GM10266 (cell line): Measurements from ENCODE around the gene S100A6.

ENCODE experiments used
- DNase-seq: peaks from one replicate; pipeline ENCODE4 v3.0.0; 2012; ENCODE audit errors: extremely low spot score
- CTCF ChIP-seq: IDR thresholded peaks from 2 replicates; pipeline ENCODE4 v1.5.1; 2012; ENCODE audit warnings: mild to moderate bottlenecking, low read depth; ENCODE audit not compliant: control insufficient read depth, insufficient read depth; ENCODE audit errors: missing control alignments

S100A6 gene

GRCh38 chr1:153519242-153519641 lies 16.5 kb downstream of the S100A6 start:
- no peak for TF ChIP-seq CTCF
- no peak for DNase-seq

- TF ChIP-seq CTCF = no peak
- DNase-seq = no peak
Measured at GRCh38 chr1:153515504-153516394, 20.0 kb downstream of the S100A6 start.

GRCh38 chr1:153513666-153514065 lies 22.1 kb downstream of the S100A6 start:
- no peak for DNase-seq
- TF ChIP-seq CTCF = no peak

GRCh38 chr1:153513023-153513422 lies 22.8 kb downstream of the S100A6 start:
- no peak for TF ChIP-seq CTCF
- no peak for DNase-seq

- DNase-seq = peak; percentile 86
- TF ChIP-seq CTCF = peak; percentile 88
Measured at GRCh38 chr1:153510984-153511410, 24.8 kb downstream of the S100A6 start.

- no peak for DNase-seq
Measured at GRCh38 chr1:153509729-153510354, 25.9 kb downstream of the S100A6 start.

More at GRCh38 chr1:153509729-153510354, 25.9 kb downstream of the S100A6 start:
- TF ChIP-seq CTCF = peak; percentile 74
